Measurements from ENCODE around the gene HLA-DPA1. TPM values are rescaled to one million over a fixed set of nuclear protein-coding genes. Genes with fewer than 3 reads are reported as not detected.
A peak's percentile ranks its signal among the peaks of the same experiment; 100 is the strongest.

Gene HLA-DPA1
- total and polyA plus RNA-seq, 8 donors: 5.5 to 162 (median 9.2) TPM

- intact Hi-C loops (cut with DNase I): no loop called here
- Histone ChIP-seq H3K4me3 (no peak overlapping the region), H3K9me3 (no peaks in the 10 kb centered on the region), H3K27me3 (peaks cover 0 to 4% (median 0%) of the 10 kb centered on the region in 4 donors), H3K4me1 (peaks cover 0 to 6% (median 0%) of the 10 kb centered on the region in 3 donors), H3K27ac (no peak overlapping the region), H3K36me3 (no peaks in the 10 kb centered on the region)
- DNase-seq: no peak
- WGBS, 2 donors: 76 to 83% methylated on average over 2 of the region's 2 CpGs
- no peak for FAIRE-seq
- ATAC-seq: no peak
- no peak for TF ChIP-seq CTCF (IDR thresholded peaks at IDR 0.05)
Measured at GRCh38 chr6:33078919-33079521, 5.6 kb upstream of the HLA-DPA1 start.

GRCh38 chr6:33078442-33078841 is 5.0 kb upstream of the HLA-DPA1 start:
- 63 to 76% methylated on average over 3 of the region's 3 CpGs for WGBS, 2 donors
- H3K27ac ChIP-seq: no peak overlapping the region
- no peak for FAIRE-seq
- H3K4me3 ChIP-seq: no peak overlapping the region
- H3K36me3 ChIP-seq: no peaks in the 10 kb centered on the region
- TF ChIP-seq CTCF (IDR thresholded peaks at IDR 0.05): no peak
- no peak for DNase-seq
- intact Hi-C loops (cut with DNase I): no loop called here
- peaks cover 0 to 6% (median 0%) of the 10 kb centered on the region in 3 donors for H3K4me1 ChIP-seq
- ATAC-seq: no peak
- peaks cover 0 to 4% (median 0%) of the 10 kb centered on the region in 4 donors for H3K27me3 ChIP-seq
- H3K9me3 ChIP-seq: no peaks in the 10 kb centered on the region

GRCh38 chr6:33077908-33078307 is 4.5 kb upstream of the HLA-DPA1 start:
- H3K36me3 ChIP-seq: no peaks in the 10 kb centered on the region
- H3K4me1 ChIP-seq: peaks cover 0 to 6% (median 0%) of the 10 kb centered on the region in 3 donors
- no peak overlapping the region for H3K4me3 ChIP-seq
- WGBS, 2 donors: 47 to 58% methylated on average over 5 of the region's 5 CpGs
- intact Hi-C loops (cut with DNase I): no loop called here
- FAIRE-seq (no peak), DNase-seq (no peak), ATAC-seq (no peak)
- H3K27ac ChIP-seq: no peak overlapping the region
- H3K27me3 ChIP-seq: peaks cover 0 to 4% (median 0%) of the 10 kb centered on the region in 4 donors
- no peak for TF ChIP-seq CTCF (IDR thresholded peaks at IDR 0.05)
- no peaks in the 10 kb centered on the region for H3K9me3 ChIP-seq

GRCh38 chr6:33076406-33076934 is 3.0 kb upstream of the HLA-DPA1 start:
- Histone ChIP-seq H3K9me3 (no peaks in the 10 kb centered on the region), H3K36me3 (no peaks in the 10 kb centered on the region), H3K4me3 (peak overlapping the region in 1 of 4 donors; percentile 19), H3K27ac (peak overlapping the region in 1 of 4 donors; percentile 74), H3K27me3 (peaks cover 0 to 4% (median 0%) of the 10 kb centered on the region in 4 donors), H3K4me1 (peaks cover 0 to under 1% (median 0%) of the 10 kb centered on the region in 3 donors)
- TF ChIP-seq CTCF (IDR thresholded peaks at IDR 0.05): no peak
- no peak for ATAC-seq
- no peak for FAIRE-seq
- DNase-seq: no peak
- intact Hi-C loops (cut with DNase I): no loop called here
- WGBS, 2 donors: 61 to 67% methylated on average over 3 of the region's 3 CpGs

Data from pancreas (tissue), 10 donors.